GM19099 (cell line): ENCODE data around the gene ALKBH8.

ENCODE experiments used
- POLR2A ChIP-seq: IDR thresholded peaks from 3 replicates; pipeline ENCODE4 v1.6.1; 2011; ENCODE audit warnings: low read depth; ENCODE audit not compliant: insufficient read length; ENCODE audit errors: extremely low read depth

Gene ALKBH8

GRCh38 chr11:107478922-107479321 lies 86.6 kb downstream of the ALKBH8 start:
- no peak for TF ChIP-seq POLR2A

DNA sequence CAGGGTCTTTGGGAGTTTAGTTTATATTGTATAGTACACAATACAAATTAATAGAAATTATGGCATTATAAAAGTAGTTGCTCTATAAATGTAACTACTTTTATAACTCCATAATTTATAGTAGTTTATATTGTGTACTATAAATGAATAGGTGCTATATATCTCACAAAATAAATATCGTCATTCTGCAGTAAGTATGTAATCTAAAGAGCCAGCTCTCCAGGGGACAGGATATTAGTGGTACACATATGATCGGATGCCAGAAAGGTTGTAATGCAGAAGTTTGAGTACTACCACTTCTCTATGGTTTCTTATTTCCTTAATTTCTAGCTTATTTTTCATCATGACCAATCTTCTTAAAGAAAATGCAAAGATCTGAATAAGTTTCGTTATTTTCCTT lies 87.7 kb downstream of the ALKBH8 start:
- TF ChIP-seq POLR2A = no peak

DNA sequence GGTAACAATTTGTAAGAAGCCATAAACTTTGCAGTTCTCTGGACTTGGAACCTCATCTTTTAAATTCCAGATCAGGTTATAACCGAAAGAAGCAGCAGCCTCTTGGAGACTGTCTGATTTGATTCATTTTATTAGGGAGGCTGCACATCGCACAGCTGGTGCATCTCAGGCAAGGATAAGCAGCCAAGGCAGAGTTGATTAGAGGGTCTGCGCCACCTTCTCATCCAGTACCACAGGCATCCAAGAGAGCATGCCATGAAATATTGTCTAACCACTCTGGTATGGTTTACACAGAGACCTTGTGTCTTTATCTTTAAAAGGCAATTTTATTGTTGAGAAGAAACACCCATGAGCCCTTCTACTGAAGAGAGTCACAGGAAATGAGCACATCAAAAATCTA lies 91.7 kb downstream of the ALKBH8 start:
- TF ChIP-seq POLR2A = no peak

GRCh38 chr11:107472966-107473365 lies 92.6 kb downstream of the ALKBH8 start:
- no peak for TF ChIP-seq POLR2A

DNA sequence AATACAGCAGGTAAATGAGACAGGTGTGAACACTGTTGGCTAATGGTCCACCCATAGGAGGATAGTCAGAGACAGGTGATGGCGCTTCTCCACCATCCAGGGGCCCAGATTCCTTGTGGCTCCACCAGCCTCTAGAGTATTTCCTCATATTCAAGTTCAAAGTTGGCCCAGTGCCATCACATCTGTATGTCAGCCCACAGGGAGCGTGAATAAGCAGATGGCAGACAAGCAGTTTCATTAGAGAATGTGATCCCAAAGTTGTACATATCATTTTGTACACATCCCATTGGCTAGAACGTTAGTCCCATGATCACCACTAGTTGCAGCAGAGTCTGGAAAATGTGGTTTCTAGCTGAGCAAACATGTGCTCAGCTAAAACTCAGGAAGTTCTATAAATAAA lies 96.9 kb downstream of the ALKBH8 start:
- TF ChIP-seq POLR2A = no peak

DNA sequence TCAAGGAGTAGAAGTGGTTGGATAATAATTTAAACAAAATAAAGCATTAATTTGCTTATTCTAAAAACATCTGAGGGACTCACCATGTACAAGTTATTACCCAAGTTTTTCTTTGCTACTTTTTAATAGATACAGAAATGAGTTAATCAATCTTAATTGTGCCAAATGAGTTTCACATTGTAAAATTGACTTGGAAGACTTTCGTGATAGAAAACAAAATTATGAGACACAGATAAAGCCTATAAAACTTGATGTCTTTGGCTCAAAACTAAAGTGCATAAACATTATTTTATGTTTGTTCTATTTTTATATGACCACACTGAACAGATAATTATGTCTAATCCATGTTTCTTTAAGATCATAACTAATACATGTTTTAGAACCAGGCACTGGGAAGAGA lies 97.8 kb downstream of the ALKBH8 start:
- TF ChIP-seq POLR2A = no peak

DNA sequence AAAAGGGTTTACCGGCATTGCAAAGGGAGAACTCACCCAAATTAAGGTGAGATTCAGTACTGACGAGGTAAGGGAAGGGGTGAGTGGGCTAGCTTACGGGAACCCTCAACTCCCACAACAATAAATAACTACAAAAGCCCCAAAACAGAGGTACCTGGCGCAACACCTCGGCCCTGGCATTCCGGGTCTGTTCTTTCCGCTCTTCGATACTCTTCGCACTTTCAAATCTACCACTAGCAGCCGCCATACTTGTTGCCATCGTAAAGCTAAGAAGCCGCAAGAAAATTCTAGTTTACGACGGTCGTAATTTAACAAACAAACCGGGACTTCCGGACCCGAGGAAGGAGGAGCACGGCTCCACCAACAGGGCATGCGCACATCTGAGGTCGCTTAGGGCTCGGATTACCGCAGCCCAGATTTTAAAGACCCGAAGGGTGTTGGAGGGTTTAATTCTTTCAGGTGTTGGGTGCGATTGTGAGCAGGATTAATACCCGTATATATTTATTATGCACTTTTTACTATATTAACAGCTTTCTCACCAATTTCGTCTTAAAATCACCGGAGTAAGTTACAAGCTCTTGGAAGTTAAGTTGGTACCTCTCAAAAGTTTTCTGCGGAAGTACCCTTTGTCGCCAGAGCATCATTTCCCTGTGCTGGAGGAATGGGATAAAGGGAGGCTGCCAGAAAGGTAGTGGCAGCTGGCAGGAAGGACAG lies 107.8 kb downstream of the ALKBH8 start, which contains the start of gene CWF19L2:
Gene CWF19L2, minus strand, starts transcription at position 268 of the 714 bp plus-strand sequence. Its CDS starts 9 bp downstream, at position 259.
- TF ChIP-seq POLR2A = peak; percentile 82

- TF ChIP-seq POLR2A = no peak
These were observed 108.4 kb downstream of the ALKBH8 start for GRCh38 chr11:107457205-107457557.

- no peak for TF ChIP-seq POLR2A
These were observed 111.8 kb downstream of the ALKBH8 start for GRCh38 chr11:107453594-107454286.
